Measurements from ENCODE around the gene ARF1.

GRCh38 chr1:228144993-228145343, 62.5 kb downstream of the ARF1 start:
- TF ChIP-seq CTCF (IDR thresholded peaks at IDR 0.05; ENCODE audit: insufficient read depth, low read length, poor library complexity, severe bottlenecking): no peak
- no peak for TF ChIP-seq EZH2phosphoT487 (conservative IDR thresholded peaks at IDR 0.05; ENCODE audit: low read length)

Data from SU-DHL-6 (cell line).